IMR-90 (cell line): ENCODE data around the gene ARPC5. TPM values are rescaled to one million over a fixed set of nuclear protein-coding genes. Genes with fewer than 3 reads are reported as not detected.

Source experiments
- ATAC-seq: fragments of 200-7000 bp; cut with Tn5 transposase; 2 replicates; pipeline ENCODE4 v1.9.1; 2020; ENCODE audit warnings: low read depth, mild to moderate bottlenecking, moderate library complexity
- BruUV-seq: library from RNA; stranded (reverse); fragments of 400-500 nt; replicated peaks from 2 replicates; lab custom pipeline; 2021; lab: Mats Ljungman, UMichigan
- CTCF ChIA-PET: fragments of 300-600 bp; formaldehyde crosslinking; extraction: SDS; loops from one replicate; lab custom pipeline; 2021; ENCODE audit warnings: antibody characterized with exemption; lab: Yijun Ruan, JAX
- POLR2A ChIA-PET: fragments of 300-600 bp; sonication (Branson Sonifier 250); formaldehyde crosslinking; loops from one replicate; lab custom pipeline; 2022; ENCODE audit warnings: antibody characterized with exemption; ENCODE audit not compliant: unreplicated experiment; lab: Charles Lee
- DNase-seq: peaks from one replicate; pipeline ENCODE4 v3.0.0; 2013
- H2AFZ ChIP-seq: replicated peaks from 2 replicates; pipeline ENCODE3; 2013; ENCODE audit warnings: low read length, mild to moderate bottlenecking; ENCODE audit not compliant: poor library complexity
- H2AK5ac ChIP-seq: 2 replicates; pipeline ENCODE4 v1.6.1; 2013; ENCODE audit warnings: low read depth, low read length, inconsistent platforms
- H2AK9ac ChIP-seq: replicated peaks from 2 replicates; pipeline ENCODE3; 2013; ENCODE audit warnings: mild to moderate bottlenecking, low read depth, low read length, moderate library complexity; ENCODE audit not compliant: poor library complexity
- H2BK120ac ChIP-seq: 2 replicates; pipeline ENCODE4 v1.6.1; 2013; ENCODE audit warnings: low read depth, low read length, inconsistent platforms
- H2BK15ac ChIP-seq: 3 replicates; pipeline ENCODE4 v1.6.1; 2013; ENCODE audit warnings: low read depth, low read length, inconsistent platforms
- H2BK20ac ChIP-seq: 2 replicates; pipeline ENCODE4 v1.6.1; 2013; ENCODE audit warnings: low read depth, mild to moderate bottlenecking, inconsistent platforms, low read length, moderate library complexity
- H2BK5ac ChIP-seq: 2 replicates; pipeline ENCODE4 v1.6.1; 2013; ENCODE audit warnings: mild to moderate bottlenecking, low read depth, low read length, inconsistent platforms; ENCODE audit not compliant: poor library complexity, severe bottlenecking
- H3K14ac ChIP-seq: replicated peaks from 2 replicates; pipeline ENCODE4 v1.6.1; 2013; ENCODE audit warnings: low read depth, low read length, inconsistent platforms
- H3K18ac ChIP-seq: 2 replicates; pipeline ENCODE4 v1.6.1; 2013; ENCODE audit warnings: low read depth, low read length, control low read depth
- H3K23ac ChIP-seq: 2 replicates; pipeline ENCODE4 v1.6.1; 2013; ENCODE audit warnings: low read depth, low read length, inconsistent platforms
- H3K27ac ChIP-seq: 2 replicates; pipeline ENCODE4 v1.5.1; 2013; ENCODE audit warnings: mild to moderate bottlenecking, control low read depth, low read length; ENCODE audit not compliant: insufficient read depth
- H3K27me3 ChIP-seq: 2 replicates; pipeline ENCODE4 v1.6.1; 2013; ENCODE audit warnings: low read length; ENCODE audit not compliant: control insufficient read depth, insufficient read depth
- H3K36me3 ChIP-seq: 2 replicates; pipeline ENCODE4 v1.6.1; 2013; ENCODE audit warnings: low read length, mixed read lengths; ENCODE audit not compliant: control insufficient read depth, insufficient read depth
- H3K4ac ChIP-seq: 2 replicates; pipeline ENCODE4 v1.6.1; 2013; ENCODE audit warnings: low read depth, low read length, inconsistent platforms
- H3K4me1 ChIP-seq: 2 replicates; pipeline ENCODE4 v1.6.1; 2013; ENCODE audit warnings: low read length, mixed read lengths; ENCODE audit not compliant: control insufficient read depth, insufficient read depth
- H3K4me2 ChIP-seq: 2 replicates; pipeline ENCODE4 v1.6.1; 2013; ENCODE audit warnings: low read depth, mild to moderate bottlenecking, control low read depth, low read length, moderate library complexity
- H3K4me3 ChIP-seq: 2 replicates; pipeline ENCODE4 v1.5.1; 2013; ENCODE audit warnings: low read depth, mild to moderate bottlenecking, control low read depth, low read length, moderate library complexity; ENCODE audit not compliant: insufficient read depth
- H3K56ac ChIP-seq: 2 replicates; pipeline ENCODE4 v1.6.1; 2013; ENCODE audit warnings: low read length, inconsistent platforms; ENCODE audit not compliant: insufficient read depth; ENCODE audit errors: extremely low read depth
- H3K79me1 ChIP-seq, 2 experiments: 2 replicates each; pipeline ENCODE4 v1.6.1; 2013; ENCODE audit warnings: low read length in 2 of 2, inconsistent platforms in 1 of 2, low read depth in 1 of 2
- H3K9ac ChIP-seq: 2 replicates; pipeline ENCODE4 v1.6.1; 2013; ENCODE audit warnings: low read depth, low read length, control low read depth
- H3K9me1 ChIP-seq: 2 replicates; pipeline ENCODE4 v1.6.1; 2013; ENCODE audit warnings: low read length, inconsistent platforms; ENCODE audit not compliant: insufficient read depth
- H3K9me3 ChIP-seq: 2 replicates; pipeline ENCODE4 v1.6.1; 2013; ENCODE audit warnings: low read length; ENCODE audit not compliant: control insufficient read depth, insufficient read depth
- H4K20me1 ChIP-seq: 2 replicates; pipeline ENCODE4 v1.6.1; 2013; ENCODE audit warnings: low read length, inconsistent platforms; ENCODE audit not compliant: insufficient read depth
- H4K5ac ChIP-seq: 2 replicates; pipeline ENCODE4 v1.6.1; 2013; ENCODE audit warnings: mild to moderate bottlenecking, low read depth, low read length, control low read depth
- H4K8ac ChIP-seq, 2 experiments: 2 replicates each; pipeline ENCODE4 v1.6.1; 2013; ENCODE audit warnings: low read depth in 2 of 2, low read length in 2 of 2, control low read depth in 1 of 2, inconsistent platforms in 1 of 2
- H4K91ac ChIP-seq: 2 replicates; pipeline ENCODE4 v1.6.1; 2013; ENCODE audit warnings: low read depth, low read length, inconsistent platforms; ENCODE audit not compliant: insufficient read depth
- BHLHE40 ChIP-seq: fragments of 150-350 bp; IDR thresholded peaks from 2 replicates; pipeline ENCODE4 v1.6.1; 2016; ENCODE audit warnings: mild to moderate bottlenecking, low read depth, low read length
- CEBPB ChIP-seq: IDR thresholded peaks from 2 replicates; pipeline ENCODE4 v1.6.1; 2012; ENCODE audit warnings: low read depth, low read length, improper control_type of control experiment
- CHD1 ChIP-seq: IDR thresholded peaks from 2 replicates; pipeline ENCODE4 v1.6.1; 2012; ENCODE audit warnings: low read depth, low read length, improper control_type of control experiment
- ELK1 ChIP-seq: fragments of 150-350 bp; IDR thresholded peaks from 2 replicates; pipeline ENCODE4 v1.6.1; 2016; ENCODE audit warnings: low read depth, mild to moderate bottlenecking, low read length, moderate library complexity, borderline replicate concordance
- FOS ChIP-seq: fragments of 150-350 bp; IDR thresholded peaks from 2 replicates; pipeline ENCODE4 v1.6.1; 2016; ENCODE audit warnings: low read depth, low read length
- MXI1 ChIP-seq: IDR thresholded peaks from 2 replicates; pipeline ENCODE4 v1.6.1; 2012; ENCODE audit warnings: low read depth, mild to moderate bottlenecking, low read length, moderate library complexity, borderline replicate concordance
- POLR2A ChIP-seq: IDR thresholded peaks from 2 replicates; pipeline ENCODE4 v1.6.1; 2012; ENCODE audit warnings: mild to moderate bottlenecking, low read depth, low read length
- RAD21 ChIP-seq: IDR thresholded peaks from 2 replicates; pipeline ENCODE4 v1.6.1; 2012; ENCODE audit warnings: low read length, improper control_type of control experiment
- RCOR1 ChIP-seq: IDR thresholded peaks from 2 replicates; pipeline ENCODE4 v1.6.1; 2012; ENCODE audit warnings: mild to moderate bottlenecking, low read length, improper control_type of control experiment; ENCODE audit not compliant: insufficient replicate concordance
- RFX5 ChIP-seq: IDR thresholded peaks from 2 replicates; pipeline ENCODE4 v1.8.0; 2012; ENCODE audit warnings: low read depth, mild to moderate bottlenecking, low read length, moderate library complexity
- SMC3 ChIP-seq: fragments of 150-350 bp; IDR thresholded peaks from 2 replicates; pipeline ENCODE4 v1.6.1; 2016; ENCODE audit warnings: low read depth, mild to moderate bottlenecking, antibody characterized with exemption, low read length, moderate library complexity
- WGBS, 2 experiments: methylation state at CpG; one replicate each; pipeline versions ENCODE4 v1.1.5 to v1.1.7; 2013; ENCODE audit warnings: missing lambda C conversion rate in 2 of 2; ENCODE audit not compliant: insufficient read length in 1 of 2; ENCODE audit errors: extremely low coverage in 2 of 2; 5-methylcytosine and 5-hydroxymethylcytosine counted together
- dilution Hi-C: fragments of 300-500 bp; cut with HindIII; formaldehyde crosslinking; loops from one replicate; pipeline ENCODE4 v1.14.3; 2018; ENCODE audit warnings: low sequenced_read_pairs; ENCODE audit not compliant: unreplicated experiment
- in situ Hi-C: fragments of 300-500 bp; cut with MboI; formaldehyde crosslinking; loops from 3 replicates; pipeline ENCODE4 v1.14.3; 2019; ENCODE audit warnings: low sequenced_read_pairs, inconsistent platforms, mixed read lengths
- intact Hi-C: fragments of 100-400 bp; cut with micrococcal nuclease; formaldehyde crosslinking; loops from 2 replicates; pipeline ENCODE4 v1.10.0; 2022
- polyA plus RNA-seq, 3 experiments: library from polyadenylated mRNA; depleted of rRNA; stranded (reverse); fragments of >200 nt; gene quantifications; 2 replicates each; pipeline ENCODE4 v1.2.3, GENCODE V29; 2012; ENCODE audit warnings: low replicate concordance in 1 of 3
- total RNA-seq: library from RNA; depleted of rRNA; stranded (reverse); fragments of >200 nt; gene quantifications from 2 replicates; pipeline ENCODE4 v1.2.3, GENCODE V29; 2012
- TF ChIP-seq, protein P1 (sequence below): fragments of 150-350 bp; IDR thresholded peaks from 2 replicates; pipeline ENCODE4 v1.6.1; 2017; ENCODE audit warnings: mild to moderate bottlenecking, antibody characterized with exemption, low read length, low read depth
- TF ChIP-seq, protein P2 (sequence below): conservative IDR thresholded peaks from 2 replicates; pipeline ENCODE4 v1.5.1; 2012; ENCODE audit warnings: mild to moderate bottlenecking, low read depth, low read length, improper control_type of control experiment

The ARPC5 gene
- total and polyA plus RNA-seq, 2 of the 4 experiments (the other 2 are of a cell fraction) = 132 to 212 TPM

- CTCF ChIA-PET = interaction anchor here (1.0 kb wide), 1 partner anchor 308 kb away, joined by 3 read pairs; no protein-coding TSS in a partner anchor
These were observed 28.1 kb downstream of the ARPC5 start for GRCh38 chr1:183607322-183607980.

More at GRCh38 chr1:183607322-183607980, 28.1 kb downstream of the ARPC5 start:
- Histone ChIP-seq H2BK15ac (peak overlapping the region; percentile 96; the same call in 2 of the 3 replicates), H3K4me2 (no peak overlapping the region), H3K56ac (peak overlapping the region; percentile 47; the same call in 1 of the 2 replicates), H4K20me1 (no peaks in the 10 kb centered on the region), H3K14ac (peak overlapping the region; percentile 88), H3K79me1 (peaks cover 0 to 4% of the 10 kb centered on the region in 2 experiments; a peak in 2 of 4 replicates), H3K4me3 (no peak overlapping the region), H4K91ac (peak overlapping the region; percentile 87), H2BK5ac (peak overlapping the region; percentile 48), H4K5ac (peak overlapping the region; percentile 79), H2AK5ac (peak overlapping the region; percentile 95), H4K8ac (peak overlapping the region; percentile 82 to 92), H2AFZ (peak overlapping the region; percentile 80), H2BK120ac (peak overlapping the region; percentile 98), H3K23ac (peak overlapping the region; percentile 52; the same call in 1 of the 2 replicates), H3K18ac (peak overlapping the region; percentile 89), H3K9ac (no peak overlapping the region), H3K27ac (peak overlapping the region; percentile 81), H2BK20ac (peak overlapping the region; percentile 97), H3K27me3 (no peaks in the 10 kb centered on the region), H3K4me1 (peaks cover 23% of the 10 kb centered on the region), H3K36me3 (no peaks in the 10 kb centered on the region), H3K4ac (peak overlapping the region; percentile 82), H3K9me3 (no peaks in the 10 kb centered on the region), H3K9me1 (peaks cover 19% of the 10 kb centered on the region), H2AK9ac (peak overlapping the region; percentile 76)
- intact Hi-C loops (loop anchor here (5.0 kb wide), 1 partner anchor 135 kb away; the partner anchor contains the start of gene SMG7), dilution Hi-C loops (no loop called here), in situ Hi-C loops (no loop called here)
- 90% methylated on average over 2 of the region's 2 CpGs; no CpG with 5 or more reads in 1 of the 2 experiments for WGBS, 2 experiments
- TF ChIP-seq MXI1 (no peak), CEBPB (no peak), RAD21 (no peak), FOS (no peak), RCOR1 (no peak), POLR2A (no peak), SMC3 (no peak), ELK1 (no peak), CHD1 (no peak), BHLHE40 (no peak), RFX5 (no peak)
- TF ChIP-seq, protein P1, sequence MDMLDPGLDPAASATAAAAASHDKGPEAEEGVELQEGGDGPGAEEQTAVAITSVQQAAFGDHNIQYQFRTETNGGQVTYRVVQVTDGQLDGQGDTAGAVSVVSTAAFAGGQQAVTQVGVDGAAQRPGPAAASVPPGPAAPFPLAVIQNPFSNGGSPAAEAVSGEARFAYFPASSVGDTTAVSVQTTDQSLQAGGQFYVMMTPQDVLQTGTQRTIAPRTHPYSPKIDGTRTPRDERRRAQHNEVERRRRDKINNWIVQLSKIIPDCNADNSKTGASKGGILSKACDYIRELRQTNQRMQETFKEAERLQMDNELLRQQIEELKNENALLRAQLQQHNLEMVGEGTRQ = no peak
- TF ChIP-seq, protein P2, sequence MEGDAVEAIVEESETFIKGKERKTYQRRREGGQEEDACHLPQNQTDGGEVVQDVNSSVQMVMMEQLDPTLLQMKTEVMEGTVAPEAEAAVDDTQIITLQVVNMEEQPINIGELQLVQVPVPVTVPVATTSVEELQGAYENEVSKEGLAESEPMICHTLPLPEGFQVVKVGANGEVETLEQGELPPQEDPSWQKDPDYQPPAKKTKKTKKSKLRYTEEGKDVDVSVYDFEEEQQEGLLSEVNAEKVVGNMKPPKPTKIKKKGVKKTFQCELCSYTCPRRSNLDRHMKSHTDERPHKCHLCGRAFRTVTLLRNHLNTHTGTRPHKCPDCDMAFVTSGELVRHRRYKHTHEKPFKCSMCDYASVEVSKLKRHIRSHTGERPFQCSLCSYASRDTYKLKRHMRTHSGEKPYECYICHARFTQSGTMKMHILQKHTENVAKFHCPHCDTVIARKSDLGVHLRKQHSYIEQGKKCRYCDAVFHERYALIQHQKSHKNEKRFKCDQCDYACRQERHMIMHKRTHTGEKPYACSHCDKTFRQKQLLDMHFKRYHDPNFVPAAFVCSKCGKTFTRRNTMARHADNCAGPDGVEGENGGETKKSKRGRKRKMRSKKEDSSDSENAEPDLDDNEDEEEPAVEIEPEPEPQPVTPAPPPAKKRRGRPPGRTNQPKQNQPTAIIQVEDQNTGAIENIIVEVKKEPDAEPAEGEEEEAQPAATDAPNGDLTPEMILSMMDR = no peak
- DNase-seq = no peak
- POLR2A ChIA-PET = no interaction called here
- BruUV-seq = no TSS peak
- ATAC-seq = no peak
